Measurements from ENCODE around the gene CPSF2.
A peak's percentile ranks its signal among the peaks of the same experiment; 100 is the strongest.

Gene CPSF2

DNA sequence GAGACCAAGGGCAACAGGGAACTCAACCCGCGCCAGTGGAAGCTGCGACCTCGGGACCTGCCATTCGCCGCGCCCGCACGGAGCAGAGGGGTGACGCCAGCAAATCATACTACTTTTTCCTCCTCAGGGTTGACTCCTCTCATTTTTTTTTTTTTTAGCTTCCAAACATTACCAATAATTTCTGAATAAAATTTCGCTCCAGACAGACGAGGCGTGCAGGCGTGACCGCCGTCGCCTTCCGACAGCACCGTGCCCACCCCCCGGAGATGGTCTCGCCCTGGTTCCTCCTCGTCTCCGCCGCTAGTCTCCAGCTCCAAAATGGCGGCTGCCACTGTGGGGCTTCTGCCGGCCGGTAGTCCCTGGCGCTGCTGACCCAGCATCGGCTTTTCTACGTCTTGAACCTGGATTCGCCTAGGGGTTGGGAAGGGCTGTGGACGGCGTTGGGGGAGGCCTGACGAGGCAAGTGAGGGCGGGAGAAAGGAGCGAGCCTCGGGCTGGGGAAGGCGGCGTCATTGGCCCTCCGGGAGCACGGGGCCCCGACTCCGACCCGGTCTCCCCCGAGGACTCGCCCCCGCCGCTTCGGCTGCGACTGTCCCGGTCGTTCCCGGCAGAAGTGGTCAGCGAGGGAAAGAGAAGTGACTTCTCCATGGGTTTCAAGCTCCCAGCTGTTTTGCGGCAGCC lies at the start of gene CPSF2, which contains the start of gene NDUFB1:
Gene CPSF2, plus strand, starts transcription at position 300 of the 681 bp plus-strand sequence. CDS start 9,016 bp downstream, outside the sequence.
Gene NDUFB1, minus strand, starts transcription at position 37 of the 681 bp plus-strand sequence. CDS start 4,069 bp downstream, outside the sequence.
- peak; percentile 85 for DNase-seq (ENCODE audit: low spot score)

DNA sequence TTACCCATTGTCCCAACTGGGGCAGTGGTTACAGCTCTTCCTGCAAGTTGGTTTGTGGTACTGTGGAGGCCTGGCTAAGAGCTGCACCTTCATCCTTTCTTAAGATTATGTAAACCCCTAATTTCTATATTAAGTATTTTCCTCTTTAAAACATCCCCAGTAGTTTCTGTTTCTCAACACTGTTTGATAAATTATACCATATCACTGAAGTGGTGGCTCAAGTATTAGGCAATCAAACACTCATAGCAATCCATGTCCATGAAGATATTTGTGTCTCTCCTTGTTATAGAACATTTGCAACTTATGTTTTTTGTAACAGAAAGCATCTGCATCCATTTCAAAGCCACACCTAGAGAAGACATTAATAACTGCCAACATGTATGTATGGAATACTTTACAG lies 47.2 kb upstream of the CPSF2 start:
- DNase-seq (ENCODE audit: low spot score), result no peak

DNA sequence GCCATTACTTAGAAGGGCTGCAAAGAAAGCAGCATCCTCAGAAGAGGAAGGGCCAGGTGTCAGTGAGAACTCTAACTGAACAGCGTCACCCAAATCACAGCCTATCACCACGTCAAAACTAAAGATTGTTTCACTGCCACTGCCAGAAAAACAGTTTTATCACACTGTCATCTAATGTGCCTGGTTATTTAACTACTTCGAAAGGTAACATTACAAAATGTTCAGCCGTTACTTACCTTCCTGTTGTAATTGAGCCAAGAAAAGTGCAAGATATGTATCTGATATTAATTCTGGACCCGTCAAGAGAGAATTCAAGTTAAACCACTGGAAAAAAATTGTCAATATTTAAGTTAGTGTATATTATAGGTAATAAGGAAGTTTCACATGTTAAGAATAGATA lies 33.3 kb upstream of the CPSF2 start:
- DNase-seq (ENCODE audit: low spot score), result no peak

DNA sequence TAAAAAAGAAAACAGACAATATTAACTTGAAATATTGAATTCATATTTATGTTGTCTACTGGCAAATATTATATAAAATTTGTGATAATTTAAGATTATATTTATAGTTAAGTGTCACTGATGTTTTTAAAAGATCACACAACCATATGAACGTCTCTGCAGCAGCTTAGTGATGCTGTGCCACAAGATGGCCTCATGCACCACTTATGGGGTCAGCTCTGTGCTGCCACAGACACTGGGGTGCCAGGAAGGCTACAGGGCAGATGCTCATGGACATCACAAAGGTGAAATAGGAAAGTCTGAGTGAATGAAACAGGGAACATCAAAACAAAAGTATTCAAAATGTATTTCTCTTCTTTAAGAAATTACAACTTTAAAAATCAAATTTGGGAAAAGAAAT lies 28.4 kb upstream of the CPSF2 start:
- no peak for DNase-seq (ENCODE audit: low spot score)

DNA sequence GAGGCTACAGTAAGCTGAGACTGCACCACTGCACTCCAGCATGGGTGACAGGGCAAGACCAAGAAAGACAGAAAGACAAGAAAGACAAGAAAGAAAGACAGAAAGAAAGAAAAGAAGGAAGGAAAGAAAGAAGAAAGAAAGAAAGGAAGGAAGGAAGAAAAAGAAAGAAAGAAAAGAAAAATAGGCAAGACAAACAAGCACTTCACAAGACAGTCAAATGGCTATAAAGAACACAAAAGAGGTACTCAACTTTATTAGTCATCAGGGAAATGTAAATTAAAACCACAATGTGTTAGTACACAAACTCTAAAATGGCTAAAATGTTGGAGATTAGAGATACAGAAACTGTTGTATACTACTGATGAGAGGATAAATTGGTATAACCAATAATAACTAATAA lies 22.0 kb upstream of the CPSF2 start:
- DNase-seq (ENCODE audit: low spot score), result no peak

DNA sequence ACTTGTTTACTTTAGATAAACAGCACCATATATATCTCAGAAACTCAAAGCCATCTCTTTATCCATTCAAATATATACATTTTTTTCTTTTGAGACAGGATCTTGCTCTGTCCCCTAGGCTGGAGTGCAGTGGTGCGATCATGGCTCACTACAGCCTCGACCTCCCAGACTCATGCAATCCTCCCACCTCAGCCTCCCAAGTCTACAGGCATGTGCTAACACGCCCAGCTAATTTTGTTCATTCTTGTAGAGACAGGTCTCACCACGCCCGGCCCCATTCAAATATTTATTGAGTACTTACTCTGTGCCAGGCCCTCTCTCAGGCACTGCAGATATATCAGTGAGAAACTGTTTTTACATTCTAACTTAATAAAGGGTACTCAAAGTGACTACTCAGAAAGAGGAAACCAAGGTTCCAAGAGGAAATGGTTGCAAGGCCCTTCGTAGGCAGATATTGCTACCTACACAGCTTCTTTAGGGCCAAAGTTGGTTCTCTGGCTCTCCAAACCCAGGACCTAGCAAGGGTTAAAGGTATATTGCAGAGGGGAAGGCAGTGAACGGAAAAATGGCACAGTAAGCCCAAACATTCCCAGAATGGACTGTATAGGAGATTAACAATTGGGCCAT lies 18.3 kb upstream of the CPSF2 start:
- DNase-seq (ENCODE audit: low spot score), result no peak

DNA sequence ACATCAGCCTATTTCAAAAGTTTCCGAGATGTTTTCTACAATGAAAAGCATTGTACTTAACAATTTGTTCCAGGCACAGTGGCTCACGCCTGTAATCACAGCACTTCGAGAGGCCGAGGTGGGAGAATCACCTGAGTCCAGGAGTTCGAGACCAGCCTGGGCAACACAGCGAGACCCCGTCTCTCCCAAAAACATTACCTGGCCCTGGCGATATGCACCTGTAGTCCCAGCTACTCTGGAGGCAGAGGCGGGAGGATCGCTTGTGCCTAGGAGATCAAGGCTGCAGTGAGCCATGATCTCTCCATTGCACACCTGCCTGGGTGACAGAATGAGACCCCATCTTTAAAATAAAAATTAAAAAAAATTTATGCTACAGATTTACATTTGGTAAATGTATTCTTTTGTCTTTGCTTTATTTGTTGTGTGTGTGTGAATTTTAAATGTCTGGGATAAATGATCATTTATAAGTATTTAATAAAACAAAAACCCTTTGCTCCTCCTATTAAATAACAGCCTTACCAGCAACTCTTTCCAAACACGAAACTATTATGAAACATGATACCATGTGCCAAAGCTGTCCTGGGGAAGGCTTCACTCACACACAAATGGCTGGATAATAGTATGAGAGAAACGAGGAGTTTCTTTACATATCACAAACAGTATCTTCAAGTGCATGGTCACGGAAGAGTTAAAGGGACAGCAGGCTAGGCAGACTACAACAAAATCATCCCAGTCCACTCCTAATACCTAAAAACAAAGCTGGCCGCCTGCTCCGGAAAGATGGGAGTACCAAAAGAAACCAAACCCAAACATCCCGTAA lies 16.5 kb upstream of the CPSF2 start:
- no peak for DNase-seq (ENCODE audit: low spot score)

DNA sequence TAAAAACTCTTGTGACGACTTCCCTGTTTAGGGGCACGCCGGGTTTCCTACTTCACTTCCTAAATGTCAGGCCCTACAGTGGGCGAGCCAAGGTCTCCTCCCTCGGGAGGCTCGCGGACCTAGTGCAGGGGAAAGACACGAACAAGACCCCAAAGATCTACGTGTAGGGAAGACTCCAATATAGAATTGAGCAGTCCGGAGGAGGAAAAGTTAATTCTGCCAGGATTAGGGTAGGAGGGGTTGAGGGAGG lies 16.0 kb upstream of the CPSF2 start:
- DNase-seq (ENCODE audit: low spot score), result peak; percentile 57

DNA sequence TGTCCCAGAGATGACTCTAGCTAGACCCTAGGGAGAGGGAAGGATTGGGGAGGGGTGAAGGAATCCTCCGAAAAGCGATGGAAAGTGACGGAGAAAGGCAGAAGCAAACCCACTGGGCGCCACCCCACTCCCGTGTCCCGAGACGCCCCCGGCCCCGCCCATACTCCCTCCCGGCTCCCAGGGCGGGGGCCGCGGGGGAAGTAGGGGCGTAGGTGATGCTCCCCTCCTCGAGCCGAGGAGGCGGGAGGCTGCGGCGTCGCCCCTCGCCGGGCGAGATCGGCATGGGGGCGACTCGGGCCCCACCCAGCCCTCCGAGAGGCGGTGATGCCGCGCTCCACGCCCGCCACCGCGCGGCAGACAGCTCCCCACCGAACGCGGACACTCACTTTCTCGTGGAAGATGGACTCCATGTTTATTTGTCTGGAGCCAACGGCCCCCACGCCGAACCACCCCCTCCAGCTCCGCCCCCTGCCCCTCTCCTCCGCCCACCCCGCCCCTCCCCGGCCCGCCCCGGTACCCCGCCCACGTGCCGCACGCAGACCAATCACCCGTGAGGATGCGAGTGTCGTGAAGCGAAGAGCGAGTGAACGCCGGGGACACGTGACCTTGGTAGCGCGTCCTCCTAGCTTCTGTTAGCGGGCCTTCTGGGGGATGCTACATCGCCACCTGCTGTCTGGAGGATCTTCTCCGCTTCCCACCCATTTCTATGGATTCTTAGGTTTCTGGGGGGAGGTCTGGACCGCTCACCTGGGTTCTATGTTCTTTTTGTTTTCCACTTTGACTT lies 15.4 kb upstream of the CPSF2 start, which contains the start of gene ATXN3:
Gene ATXN3, minus strand, starts transcription at position 440 of the 784 bp plus-strand sequence. Its CDS starts 30 bp downstream, at position 410.
- DNase-seq (ENCODE audit: low spot score), result peak; percentile 99

DNA sequence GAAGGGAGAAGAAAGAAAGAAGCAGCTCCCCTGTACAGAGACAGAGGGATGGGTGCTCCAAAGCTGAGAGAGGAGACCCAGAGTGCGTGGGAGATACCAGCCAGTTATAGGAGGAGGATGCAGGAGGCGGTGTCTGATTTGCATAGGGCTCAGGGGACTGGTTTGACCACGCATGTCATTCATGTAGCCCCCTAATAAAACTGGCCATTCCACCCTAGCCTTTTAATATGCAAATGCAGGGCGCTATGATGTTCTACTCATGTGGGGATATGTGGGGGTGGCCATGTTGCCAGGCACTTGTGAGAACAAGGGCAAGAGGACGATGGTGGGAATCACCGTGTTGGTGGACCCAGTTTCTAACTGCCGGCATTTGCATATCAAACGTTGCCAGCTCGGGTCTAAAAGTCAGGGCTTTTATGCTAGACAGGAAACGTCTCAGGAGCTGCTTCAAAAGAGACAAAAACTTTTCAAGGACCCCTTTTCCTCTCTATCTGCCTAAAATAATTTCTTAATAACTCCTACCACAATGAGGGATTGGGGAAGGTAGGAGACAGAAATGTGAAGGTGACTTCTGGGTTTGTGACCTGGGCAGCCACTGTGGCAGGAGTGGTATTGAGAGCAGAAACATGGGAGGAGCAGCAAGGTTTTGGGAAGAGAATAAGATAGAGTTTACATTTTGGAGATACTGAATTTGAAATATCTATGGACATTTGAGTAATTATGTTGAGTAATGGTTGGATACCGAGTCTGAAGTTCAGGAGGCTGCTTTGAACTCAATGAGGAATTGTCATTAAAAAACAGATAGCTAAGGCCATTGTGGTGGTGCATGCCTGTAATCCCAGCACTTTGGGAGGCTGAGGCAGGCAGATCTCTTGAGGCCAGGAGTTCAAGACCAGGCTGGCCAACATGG lies 13.2 kb upstream of the CPSF2 start:
- peak; percentile 28 for DNase-seq (ENCODE audit: low spot score)

DNA sequence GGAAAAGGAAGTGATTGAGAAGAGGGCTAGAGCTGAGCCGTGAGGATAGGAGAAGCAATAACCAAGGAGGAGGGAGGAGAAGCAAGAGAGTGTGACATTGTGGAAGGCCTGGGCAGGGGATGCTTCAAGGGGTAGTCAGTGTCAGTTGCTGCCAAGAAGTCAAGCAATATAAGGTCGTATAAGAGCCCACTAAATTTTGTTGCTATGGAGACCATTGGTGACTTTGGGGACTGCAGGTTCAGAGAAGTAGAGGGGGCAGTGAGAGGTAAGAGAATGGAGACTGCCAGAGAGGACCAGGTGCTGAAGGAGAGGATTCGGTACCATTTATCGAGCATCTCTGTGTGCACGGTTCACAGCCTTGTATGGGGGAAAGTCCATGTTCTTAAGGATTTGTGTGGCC lies 12.3 kb upstream of the CPSF2 start:
- DNase-seq (ENCODE audit: low spot score), result no peak

DNA sequence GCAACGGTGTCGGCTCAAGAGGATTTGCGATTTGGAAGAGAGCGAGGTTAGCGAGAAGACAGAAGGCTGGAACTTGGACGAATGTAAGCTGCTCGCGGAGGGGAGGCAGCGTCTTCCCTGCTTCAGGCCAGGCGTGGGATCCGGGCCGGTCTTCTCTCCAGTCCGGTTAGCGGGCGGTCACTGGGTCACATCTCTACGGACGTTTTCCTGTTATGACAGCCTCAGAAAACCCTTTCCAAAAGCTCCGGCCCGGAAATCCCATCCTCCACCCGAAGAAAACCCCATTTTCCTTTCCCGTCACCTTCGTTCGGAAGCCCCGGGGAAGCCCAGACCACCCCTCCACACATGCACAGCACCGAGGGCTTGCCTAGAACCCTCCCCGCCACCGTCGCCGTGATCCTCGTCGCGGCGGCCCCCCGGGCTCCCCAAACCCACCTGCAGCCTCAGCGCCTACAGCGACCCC lies 531 bp upstream of the CPSF2 start:
- peak; percentile 43 for DNase-seq (ENCODE audit: low spot score)

DNA sequence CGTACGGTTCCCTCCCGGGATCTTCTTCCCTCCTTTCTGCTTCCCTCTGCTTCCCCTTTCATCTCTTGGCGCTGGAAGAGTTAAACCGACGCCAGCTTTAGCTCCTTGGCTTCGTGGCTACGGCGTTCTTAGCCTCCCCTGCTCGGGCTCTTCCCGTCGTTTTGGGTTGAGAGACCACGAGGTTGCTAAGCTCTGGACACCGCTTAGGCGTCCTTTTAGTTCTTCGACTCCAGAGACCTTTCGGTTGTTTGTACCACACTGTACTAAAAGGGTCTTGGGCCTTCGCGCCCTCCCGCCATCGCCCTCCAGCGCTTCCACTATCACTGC lies 545 bp downstream of the CPSF2 start:
- DNase-seq (ENCODE audit: low spot score), result peak; percentile 48

DNA sequence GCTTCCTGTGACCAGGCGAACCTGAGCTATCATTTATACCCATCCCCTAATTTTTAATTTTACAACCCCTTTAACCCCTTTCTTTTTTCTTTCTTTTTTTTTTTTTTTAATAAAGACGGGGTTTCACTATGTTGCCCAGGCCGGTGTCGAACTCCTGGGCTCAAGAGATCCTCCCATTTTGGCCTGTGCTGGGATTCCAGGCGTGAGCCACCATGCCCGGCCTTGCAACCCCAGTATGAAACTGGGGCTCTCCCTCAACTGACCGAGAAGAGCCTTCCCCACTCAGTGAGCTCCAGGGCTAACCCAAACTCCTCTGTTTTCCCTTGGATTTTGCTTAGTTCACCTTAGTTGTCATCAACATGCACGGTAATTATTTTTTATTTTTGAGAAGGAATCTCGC lies 992 bp downstream of the CPSF2 start:
- DNase-seq (ENCODE audit: low spot score), result no peak

DNA sequence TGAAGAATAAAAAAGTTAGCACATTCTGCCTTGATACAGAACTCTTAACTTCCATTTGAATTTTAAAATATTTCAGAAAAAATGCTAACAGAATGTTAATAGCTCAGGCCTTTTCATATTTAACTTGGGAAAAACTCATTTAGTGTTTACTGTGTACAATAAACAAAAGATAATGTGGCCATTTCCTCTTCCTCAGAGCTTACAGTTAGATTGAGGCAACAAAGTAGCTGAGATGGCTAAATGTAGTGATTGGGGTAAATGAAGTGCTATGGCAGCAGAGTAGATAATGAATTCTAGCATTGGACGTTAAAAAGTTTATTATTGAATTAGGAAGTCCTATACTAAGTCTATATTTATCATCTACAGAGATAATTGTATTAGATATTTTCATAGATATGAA lies 12.7 kb downstream of the CPSF2 start:
- no peak for DNase-seq (ENCODE audit: low spot score)

DNA sequence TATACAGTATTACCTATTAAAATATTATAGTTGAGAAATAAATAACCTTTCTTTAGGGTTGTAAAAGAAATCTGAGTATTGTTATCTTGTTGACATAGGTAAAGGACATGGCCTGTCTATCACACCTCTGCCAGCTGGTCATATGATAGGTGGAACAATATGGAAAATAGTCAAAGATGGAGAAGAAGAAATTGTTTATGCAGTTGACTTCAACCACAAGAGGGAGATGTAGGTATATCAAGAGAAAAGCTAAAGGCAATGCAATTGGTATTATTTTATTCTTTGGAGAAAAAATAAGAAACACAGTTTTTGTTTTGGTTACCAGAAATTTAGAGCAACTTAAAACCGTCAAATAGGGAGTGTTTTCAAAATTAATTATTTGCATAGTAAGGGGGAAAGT lies 13.5 kb downstream of the CPSF2 start:
- DNase-seq (ENCODE audit: low spot score), result peak; percentile 51

DNA sequence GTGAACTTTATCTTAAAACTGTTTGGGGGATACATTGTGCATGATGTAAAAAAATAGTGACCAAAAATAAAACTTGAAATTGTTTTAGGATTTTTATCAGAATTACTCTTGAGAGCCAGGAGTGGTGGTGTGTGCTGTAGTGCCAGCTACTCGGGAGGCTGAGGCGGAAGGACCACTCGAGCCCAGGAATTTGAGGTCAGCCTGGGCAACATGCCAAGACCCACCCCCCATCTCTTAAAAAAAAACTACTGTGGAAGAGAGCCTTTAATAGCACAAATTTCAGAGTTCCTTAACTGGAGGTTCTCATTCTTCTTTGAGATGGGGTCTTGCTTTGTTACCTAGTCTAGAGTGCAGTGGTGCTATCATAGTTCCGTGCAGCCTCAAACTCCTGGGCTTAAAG lies 21.5 kb downstream of the CPSF2 start:
- no peak for DNase-seq (ENCODE audit: low spot score)

DNA sequence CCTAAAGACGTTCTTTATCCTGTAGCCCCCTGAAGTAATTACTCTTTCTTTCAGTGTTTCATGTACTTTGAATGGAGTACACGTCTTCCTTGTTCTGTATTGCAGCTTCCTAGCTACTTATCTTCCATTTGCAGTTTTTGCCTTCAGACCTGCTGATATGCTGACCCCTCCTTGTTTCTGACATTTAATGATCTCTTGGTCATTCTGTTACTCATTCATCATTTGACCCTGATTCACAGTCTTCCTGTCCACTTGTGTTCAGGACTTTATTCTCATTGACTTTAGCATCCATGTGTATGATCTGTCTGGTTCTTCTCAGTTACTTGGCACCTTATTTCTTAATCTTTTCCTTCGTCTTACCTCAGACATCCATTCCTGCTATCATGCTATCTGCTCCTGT lies 22.2 kb downstream of the CPSF2 start:
- no peak for DNase-seq (ENCODE audit: low spot score)

DNA sequence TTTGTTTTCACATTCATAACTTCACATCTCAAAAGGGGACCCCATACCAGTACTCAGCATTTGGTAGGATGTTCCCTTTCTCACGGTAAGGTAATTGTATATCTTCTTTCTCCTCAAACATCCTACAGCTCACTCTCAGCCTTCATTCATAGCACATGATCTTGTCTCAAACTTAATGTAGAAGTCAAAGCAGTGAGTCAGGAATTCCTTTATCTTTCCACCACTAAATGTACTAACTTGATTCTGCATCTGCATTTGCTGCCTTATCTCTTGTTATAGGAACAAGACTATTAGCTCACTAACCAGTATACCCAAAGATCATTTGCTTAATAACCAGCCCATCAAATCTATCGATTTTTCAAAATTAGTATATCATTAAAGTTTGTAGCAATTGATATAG lies 22.9 kb downstream of the CPSF2 start:
- DNase-seq (ENCODE audit: low spot score), result no peak

DNA sequence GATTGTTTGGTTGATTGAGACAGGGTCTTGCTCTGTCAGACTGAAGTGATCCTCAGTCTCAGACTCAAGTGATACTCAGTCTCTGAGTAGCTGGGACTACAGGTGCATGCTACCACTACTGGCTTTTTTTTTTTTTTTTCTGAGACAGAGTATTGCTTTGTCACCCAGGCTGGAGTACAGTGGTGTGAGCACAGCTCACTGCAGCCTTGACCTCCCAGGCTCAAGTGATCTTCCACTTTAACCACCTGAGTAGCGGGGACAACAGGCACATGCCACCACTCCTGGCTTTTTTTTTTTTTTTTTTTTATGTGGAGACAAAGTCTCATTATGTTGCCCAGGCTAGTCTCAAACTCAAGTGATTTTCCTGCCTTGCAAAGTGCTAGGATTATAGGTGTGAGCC lies 31.8 kb downstream of the CPSF2 start:
- no peak for DNase-seq (ENCODE audit: low spot score)

DNA sequence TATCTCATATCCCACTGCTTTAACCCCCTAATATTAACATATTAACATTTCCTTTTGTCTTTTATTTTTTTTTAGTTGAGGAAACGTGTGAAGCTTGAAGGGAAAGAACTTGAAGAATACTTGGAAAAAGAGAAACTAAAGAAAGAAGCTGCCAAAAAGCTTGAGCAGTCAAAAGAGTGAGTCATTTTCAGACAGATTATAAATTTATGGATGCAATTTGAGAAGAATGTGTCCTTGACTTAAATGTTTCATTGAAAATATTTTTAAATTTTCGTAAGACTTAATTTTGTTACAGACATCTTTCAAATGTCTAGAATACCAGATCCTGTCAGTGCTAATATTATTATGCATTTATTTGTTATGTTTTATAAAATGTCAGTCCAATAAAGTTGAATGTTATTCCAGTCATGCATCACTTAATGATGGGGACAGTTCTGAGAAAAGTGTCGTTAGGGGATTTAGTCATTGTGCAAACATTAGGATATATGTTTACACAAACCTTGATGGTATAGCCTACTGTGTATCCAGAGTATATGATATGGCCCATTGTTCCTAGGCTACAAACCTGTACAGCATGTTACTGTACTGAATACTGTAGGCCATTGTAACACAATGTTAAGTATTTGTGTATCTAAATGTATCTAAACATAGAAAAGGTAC lies 32.6 kb downstream of the CPSF2 start:
- no peak for DNase-seq (ENCODE audit: low spot score)

All from SW480 (cell line).